ENCODE data around the gene FAM124A. TPM values are rescaled to one million over a fixed set of nuclear protein-coding genes. Genes with fewer than 3 reads are reported as not detected.

The FAM124A gene
- total RNA-seq, 1 donor from 2014 or later = 3.9 TPM

GRCh38 chr13:51227404-51227803, 5.2 kb downstream of the FAM124A start:
- DNase-seq = no peak
- no peak for ATAC-seq
- no peak for TF ChIP-seq CTCF (IDR thresholded peaks at IDR 0.05)
- H3K36me3 ChIP-seq = no peaks in the 10 kb centered on the region
- H3K9me3 ChIP-seq = no peaks in the 10 kb centered on the region
- intact Hi-C loops (cut with DNase I) = no loop called here
- H3K27ac ChIP-seq = no peak overlapping the region
- H3K4me1 ChIP-seq = peaks cover 9% of the 10 kb centered on the region
- H3K4me3 ChIP-seq = no peak overlapping the region
- H3K27me3 ChIP-seq = no peaks in the 10 kb centered on the region

- ATAC-seq = no peak
- no peak for TF ChIP-seq CTCF (IDR thresholded peaks at IDR 0.05)
- no peak overlapping the region for H3K27ac ChIP-seq
- H3K9me3 ChIP-seq = no peaks in the 10 kb centered on the region
- no peaks in the 10 kb centered on the region for H3K27me3 ChIP-seq
- H3K4me3 ChIP-seq = no peak overlapping the region
- DNase-seq = no peak
- peaks cover 9% of the 10 kb centered on the region for H3K4me1 ChIP-seq
- H3K36me3 ChIP-seq = no peaks in the 10 kb centered on the region
- intact Hi-C loops (cut with DNase I) = no loop called here
Measured at GRCh38 chr13:51229101-51229719, 7.0 kb downstream of the FAM124A start.

- ATAC-seq (no peak), DNase-seq (no peak)
- no peaks in the 10 kb centered on the region for H3K9me3 ChIP-seq
- intact Hi-C loops (cut with DNase I) = no loop called here
- no peak overlapping the region for H3K27ac ChIP-seq
- H3K4me3 ChIP-seq = no peak overlapping the region
- H3K36me3 ChIP-seq = no peaks in the 10 kb centered on the region
- no peak for TF ChIP-seq CTCF (IDR thresholded peaks at IDR 0.05)
- no peaks in the 10 kb centered on the region for H3K27me3 ChIP-seq
- H3K4me1 ChIP-seq = peaks cover 9% of the 10 kb centered on the region
Measured at GRCh38 chr13:51229731-51230130, 7.5 kb downstream of the FAM124A start.

GRCh38 chr13:51230477-51231105, 8.4 kb downstream of the FAM124A start:
- H3K4me1 ChIP-seq = peaks cover 9% of the 10 kb centered on the region
- no peaks in the 10 kb centered on the region for H3K27me3 ChIP-seq
- peak overlapping the region; percentile 65 for H3K27ac ChIP-seq
- TF ChIP-seq CTCF (IDR thresholded peaks at IDR 0.05) = no peak
- DNase-seq (no peak), ATAC-seq (peak; percentile 72)
- H3K4me3 ChIP-seq = peak overlapping the region; percentile 29
- intact Hi-C loops (cut with DNase I) = no loop called here
- H3K36me3 ChIP-seq = no peaks in the 10 kb centered on the region
- H3K9me3 ChIP-seq = no peaks in the 10 kb centered on the region

GRCh38 chr13:51231456-51231855, 9.3 kb downstream of the FAM124A start:
- intact Hi-C loops (cut with DNase I) = no loop called here
- no peak overlapping the region for H3K4me3 ChIP-seq
- DNase-seq (no peak), ATAC-seq (no peak)
- no peaks in the 10 kb centered on the region for H3K36me3 ChIP-seq
- no peaks in the 10 kb centered on the region for H3K9me3 ChIP-seq
- H3K27me3 ChIP-seq = no peaks in the 10 kb centered on the region
- TF ChIP-seq CTCF (IDR thresholded peaks at IDR 0.05) = no peak
- peaks cover 9% of the 10 kb centered on the region for H3K4me1 ChIP-seq
- no peak overlapping the region for H3K27ac ChIP-seq

Data from upper lobe of right lung (tissue), 1 donor.